Measurements from ENCODE around the gene TOMM22. TPM values are rescaled to one million over a fixed set of nuclear protein-coding genes. Genes with fewer than 3 reads are reported as not detected.

The TOMM22 gene
- total RNA-seq, 1 donor from 2014 or later, result 47.7 TPM

GRCh38 chr22:38720350-38720749, 38.6 kb downstream of the TOMM22 start:
- peaks cover 29% of the 10 kb centered on the region for H3K36me3 Mint-ChIP-seq (ENCODE audit: low read depth)
- H3K27ac Mint-ChIP-seq (ENCODE audit: unreplicated experiment), result peak overlapping the region; percentile 87
- H3K9me3 Mint-ChIP-seq (ENCODE audit: low read depth), result no peaks in the 10 kb centered on the region
- DNase-seq (ENCODE audit: low spot score), result no peak
- H3K4me1 Mint-ChIP-seq (ENCODE audit: low read depth), result peaks cover 51% of the 10 kb centered on the region
- no peak overlapping the region for H3K4me3 Mint-ChIP-seq (ENCODE audit: unreplicated experiment)
- H3K27me3 Mint-ChIP-seq (ENCODE audit: low read depth), result no peaks in the 10 kb centered on the region
- TF ChIP-seq, protein P1, sequence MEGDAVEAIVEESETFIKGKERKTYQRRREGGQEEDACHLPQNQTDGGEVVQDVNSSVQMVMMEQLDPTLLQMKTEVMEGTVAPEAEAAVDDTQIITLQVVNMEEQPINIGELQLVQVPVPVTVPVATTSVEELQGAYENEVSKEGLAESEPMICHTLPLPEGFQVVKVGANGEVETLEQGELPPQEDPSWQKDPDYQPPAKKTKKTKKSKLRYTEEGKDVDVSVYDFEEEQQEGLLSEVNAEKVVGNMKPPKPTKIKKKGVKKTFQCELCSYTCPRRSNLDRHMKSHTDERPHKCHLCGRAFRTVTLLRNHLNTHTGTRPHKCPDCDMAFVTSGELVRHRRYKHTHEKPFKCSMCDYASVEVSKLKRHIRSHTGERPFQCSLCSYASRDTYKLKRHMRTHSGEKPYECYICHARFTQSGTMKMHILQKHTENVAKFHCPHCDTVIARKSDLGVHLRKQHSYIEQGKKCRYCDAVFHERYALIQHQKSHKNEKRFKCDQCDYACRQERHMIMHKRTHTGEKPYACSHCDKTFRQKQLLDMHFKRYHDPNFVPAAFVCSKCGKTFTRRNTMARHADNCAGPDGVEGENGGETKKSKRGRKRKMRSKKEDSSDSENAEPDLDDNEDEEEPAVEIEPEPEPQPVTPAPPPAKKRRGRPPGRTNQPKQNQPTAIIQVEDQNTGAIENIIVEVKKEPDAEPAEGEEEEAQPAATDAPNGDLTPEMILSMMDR (IDR thresholded peaks at IDR 0.05), result no peak

DNA sequence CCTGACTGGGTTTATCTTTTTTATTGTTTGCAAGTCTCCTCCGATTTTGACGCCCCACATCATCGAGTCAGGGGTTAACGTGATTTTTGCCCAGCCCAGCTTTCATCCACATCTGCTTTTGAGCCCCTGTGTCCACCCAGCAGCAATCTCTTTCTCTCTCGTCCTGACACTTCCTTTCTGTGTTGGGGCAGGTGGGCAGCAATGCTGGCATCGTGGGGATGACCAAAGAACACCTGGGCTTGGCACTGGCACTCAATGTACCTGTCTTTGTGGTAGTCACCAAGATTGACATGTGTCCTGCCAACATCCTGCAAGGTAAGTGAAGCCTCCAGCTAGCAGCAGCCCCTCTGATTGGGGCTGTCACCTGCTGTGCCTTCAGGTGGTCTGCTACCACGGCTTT, 39.8 kb downstream of the TOMM22 start:
- DNase-seq (ENCODE audit: low spot score), result no peak
- Mint-ChIP-seq H3K27ac (ENCODE audit: unreplicated experiment) (no peak overlapping the region), H3K36me3 (ENCODE audit: low read depth) (peaks cover 33% of the 10 kb centered on the region), H3K4me3 (ENCODE audit: unreplicated experiment) (no peak overlapping the region), H3K27me3 (ENCODE audit: low read depth) (no peaks in the 10 kb centered on the region), H3K4me1 (ENCODE audit: low read depth) (peaks cover 48% of the 10 kb centered on the region), H3K9me3 (ENCODE audit: low read depth) (no peaks in the 10 kb centered on the region)
- TF ChIP-seq, protein P1 (IDR thresholded peaks at IDR 0.05), result no peak

GRCh38 chr22:38724176-38724575, 42.4 kb downstream of the TOMM22 start:
- TF ChIP-seq, protein P1 (IDR thresholded peaks at IDR 0.05), result no peak
- Mint-ChIP-seq H3K27me3 (ENCODE audit: low read depth) (no peaks in the 10 kb centered on the region), H3K4me3 (ENCODE audit: unreplicated experiment) (no peak overlapping the region), H3K27ac (ENCODE audit: unreplicated experiment) (no peak overlapping the region), H3K9me3 (ENCODE audit: low read depth) (no peaks in the 10 kb centered on the region), H3K36me3 (ENCODE audit: low read depth) (peaks cover 48% of the 10 kb centered on the region), H3K4me1 (ENCODE audit: low read depth) (peaks cover 32% of the 10 kb centered on the region)
- DNase-seq (ENCODE audit: low spot score), result no peak

- Mint-ChIP-seq H3K27me3 (ENCODE audit: low read depth) (no peaks in the 10 kb centered on the region), H3K4me1 (ENCODE audit: low read depth) (peaks cover 25% of the 10 kb centered on the region), H3K36me3 (ENCODE audit: low read depth) (peaks cover 51% of the 10 kb centered on the region), H3K4me3 (ENCODE audit: unreplicated experiment) (no peak overlapping the region), H3K9me3 (ENCODE audit: low read depth) (no peaks in the 10 kb centered on the region), H3K27ac (ENCODE audit: unreplicated experiment) (no peak overlapping the region)
- TF ChIP-seq, protein P1 (IDR thresholded peaks at IDR 0.05), result peak; percentile 73
- DNase-seq (ENCODE audit: low spot score), result no peak
Observed at GRCh38 chr22:38724926-38725571, 43.3 kb downstream of the TOMM22 start.

GRCh38 chr22:38725900-38726655, 44.3 kb downstream of the TOMM22 start:
- H3K27ac Mint-ChIP-seq (ENCODE audit: unreplicated experiment), result no peak overlapping the region
- no peak for DNase-seq (ENCODE audit: low spot score)
- H3K27me3 Mint-ChIP-seq (ENCODE audit: low read depth), result no peaks in the 10 kb centered on the region
- H3K4me1 Mint-ChIP-seq (ENCODE audit: low read depth), result peaks cover 22% of the 10 kb centered on the region
- TF ChIP-seq, protein P1 (IDR thresholded peaks at IDR 0.05), result no peak
- no peak overlapping the region for H3K4me3 Mint-ChIP-seq (ENCODE audit: unreplicated experiment)
- peaks cover 56% of the 10 kb centered on the region for H3K36me3 Mint-ChIP-seq (ENCODE audit: low read depth)
- H3K9me3 Mint-ChIP-seq (ENCODE audit: low read depth), result no peaks in the 10 kb centered on the region
